Uterus (tissue), 2 donors: ENCODE results near the gene PRPS1L1.

Experiments
- CTCF ChIP-seq, 4 experiments: fragments of 200-600 bp in 2 of 4; fragments of 450-650 bp in 2 of 4; sonication (generic) in 2 of 4; IDR thresholded peaks; one replicate each; pipeline ENCODE4 v1.5.1; 2016 to 2019; ENCODE audit warnings: antibody characterized with exemption in 4 of 4, mild to moderate bottlenecking in 2 of 4, moderate library complexity in 1 of 4
- POLR2A ChIP-seq, 2 donors: fragments of 450-650 bp; IDR thresholded peaks; one replicate each; pipeline ENCODE4 v1.6.1; 2016; ENCODE audit warnings: antibody characterized with exemption in 2 of 2, mild to moderate bottlenecking in 1 of 2, moderate library complexity in 1 of 2

- TF ChIP-seq POLR2A (IDR thresholded peaks at IDR 0.05), result no peak
- TF ChIP-seq CTCF (IDR thresholded peaks at IDR 0.05), result no peak
These were observed 42.0 kb downstream of the PRPS1L1 start for GRCh38 chr7:17985473-17986239.
